GM18870 (cell line): Measurements from ENCODE around the gene MAPK8IP1.

Experiments used
- ATAC-seq: cut with Tn5 transposase; IDR thresholded peaks from one replicate; pipeline ENCODE4 v1.9.1; 2021; ENCODE audit warnings: moderate library complexity; ENCODE audit not compliant: unreplicated experiment

The MAPK8IP1 gene

DNA sequence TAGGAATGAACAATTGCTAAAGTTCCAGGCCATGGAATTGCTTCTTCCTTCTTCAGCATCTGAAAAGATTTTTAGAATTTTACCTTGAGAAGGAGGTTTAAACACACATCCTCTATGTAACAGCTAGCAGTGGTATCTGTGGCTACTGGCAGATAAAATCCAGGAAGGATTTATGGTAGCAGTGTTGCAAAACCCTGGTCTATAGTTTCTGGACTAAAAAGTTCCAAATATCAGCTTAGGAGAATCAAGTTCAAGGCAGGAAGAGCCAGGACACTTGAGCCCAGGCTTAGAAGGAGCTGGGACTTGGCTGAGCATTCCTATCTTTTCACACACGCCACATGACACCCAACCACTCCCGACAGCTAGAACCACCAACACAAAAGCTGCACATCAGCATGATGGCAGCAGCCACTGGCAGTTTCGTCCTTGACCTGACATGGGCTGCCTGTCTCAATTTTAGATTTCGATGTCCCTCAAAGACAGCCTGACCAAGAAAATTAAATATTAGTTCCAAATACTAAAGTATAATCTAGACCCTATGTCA, 51.1 kb downstream of the MAPK8IP1 start:
- no peak for ATAC-seq

GRCh38 chr11:45937916-45938315, 52.5 kb downstream of the MAPK8IP1 start:
- no peak for ATAC-seq

DNA sequence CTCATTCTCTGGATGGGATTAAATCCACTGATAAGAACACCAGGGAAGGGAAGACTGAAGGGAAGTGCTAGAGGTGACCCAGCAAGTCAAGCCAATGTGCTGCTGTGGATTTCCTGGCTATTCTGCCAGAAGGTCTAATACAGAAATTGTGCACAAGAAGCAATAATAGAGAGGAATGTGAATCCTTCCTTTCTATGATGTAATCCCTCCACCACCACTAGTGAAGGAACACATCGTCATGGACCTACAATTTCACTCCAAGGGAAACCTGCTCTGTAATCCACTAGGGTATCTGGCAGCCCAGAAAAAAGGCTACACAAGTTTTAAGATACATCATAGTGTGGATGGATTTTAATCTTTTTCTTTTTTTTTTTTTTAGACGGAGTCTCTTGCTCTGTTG, 54.4 kb downstream of the MAPK8IP1 start:
- no peak for ATAC-seq

DNA sequence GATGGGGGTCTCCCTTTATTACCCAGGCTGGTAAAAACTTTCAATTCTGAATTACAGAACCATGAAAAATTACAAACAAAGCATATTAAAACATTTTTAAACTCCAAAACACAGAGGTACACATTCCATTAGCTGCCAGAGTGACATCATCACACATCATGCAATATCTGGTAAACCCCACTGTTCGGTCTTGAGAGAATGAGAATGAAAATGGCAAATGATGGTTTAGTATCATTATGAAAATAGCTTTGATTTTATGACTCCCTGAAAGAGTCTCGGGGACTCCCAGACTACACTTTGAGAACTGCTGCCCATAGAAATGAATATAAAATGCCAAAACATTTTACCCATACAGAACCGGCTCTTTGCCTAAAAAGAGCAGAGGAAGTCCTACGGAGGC, 55.8 kb downstream of the MAPK8IP1 start:
- ATAC-seq: no peak

GRCh38 chr11:45942381-45942780, 56.9 kb downstream of the MAPK8IP1 start:
- no peak for ATAC-seq

DNA sequence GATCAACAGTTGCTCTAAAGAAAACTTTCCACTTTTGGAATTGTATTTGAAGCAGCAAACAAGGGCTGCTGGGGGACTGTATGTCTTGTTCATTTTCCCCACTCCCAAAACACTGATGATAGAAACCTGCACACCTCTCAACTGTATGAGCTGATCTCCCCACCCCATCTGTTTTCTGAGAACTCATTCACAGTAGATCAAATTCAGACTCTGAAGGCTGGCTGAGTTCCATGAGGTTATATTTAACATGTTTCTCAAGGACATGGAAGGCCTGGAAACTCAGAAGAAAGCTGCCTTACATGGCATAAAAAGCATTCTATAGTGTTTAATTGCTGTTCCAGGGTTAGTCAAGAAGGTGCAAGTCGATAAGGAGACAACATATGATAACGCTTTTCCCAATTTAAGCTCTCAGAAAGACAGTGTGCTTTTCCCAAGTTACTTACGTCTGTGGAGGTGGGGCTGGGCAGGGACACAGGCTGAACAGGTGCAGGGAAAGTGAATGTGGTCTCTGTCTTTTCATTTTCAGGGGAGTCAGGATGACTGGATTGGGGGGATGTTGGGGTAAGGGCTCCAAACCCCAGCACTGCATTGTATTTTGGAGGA, 60.0 kb downstream of the MAPK8IP1 start:
- no peak for ATAC-seq

DNA sequence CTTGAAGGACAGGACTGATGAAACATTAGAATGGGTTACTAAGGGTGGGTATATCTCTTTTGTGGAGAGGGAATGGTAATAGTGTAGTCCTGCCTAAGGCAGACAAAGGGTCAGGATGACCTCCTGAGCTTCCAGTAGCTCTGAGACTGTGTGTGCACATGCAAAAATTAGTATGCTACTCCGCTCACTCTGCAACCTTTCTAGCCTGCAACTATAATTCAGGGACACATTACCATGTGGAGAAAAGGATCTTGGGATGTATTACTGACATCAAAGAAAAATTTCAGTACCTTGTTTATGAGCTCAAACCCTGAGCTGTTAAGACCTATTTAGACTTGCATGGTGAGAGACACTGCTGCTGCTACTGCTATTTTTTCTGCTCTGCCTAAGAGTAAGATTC, 62.4 kb downstream of the MAPK8IP1 start:
- no peak for ATAC-seq

- no peak for ATAC-seq
Observed at GRCh38 chr11:45948356-45948755, 62.9 kb downstream of the MAPK8IP1 start.

GRCh38 chr11:45949992-45950407, 64.5 kb downstream of the MAPK8IP1 start:
- ATAC-seq: no peak
